SK-N-SH treated with all-trans-retinoic acid at 6 μM for 48 hours (cell line): Measurements from ENCODE around the gene TREML4.

ENCODE experiments used
- ATAC-seq: fragments of 200-7000 bp; cut with Tn5 transposase; 3 replicates; pipeline ENCODE4 v1.9.1; 2020; ENCODE audit warnings: mild to moderate bottlenecking, moderate library complexity
- ARNTL ChIP-seq: fragments of 450-650 bp; formaldehyde crosslinking; IDR thresholded peaks from 2 replicates; pipeline ENCODE4 v1.5.0; 2020; ENCODE audit warnings: low read depth, mild to moderate bottlenecking, moderate library complexity, borderline replicate concordance
- BACH2 ChIP-seq: fragments of 250-450 bp; sonication (Bioruptor Pico); IDR thresholded peaks from 2 replicates; pipeline ENCODE4 v1.9.0; 2021; ENCODE audit warnings: mild to moderate bottlenecking, borderline replicate concordance
- CSDC2 ChIP-seq: fragments of 250-450 bp; sonication (Bioruptor Pico); IDR thresholded peaks from 2 replicates; pipeline ENCODE4 v1.5.0; 2020; ENCODE audit warnings: mild to moderate bottlenecking, moderate library complexity
- ESRRG ChIP-seq: fragments of 250-450 bp; sonication (Bioruptor Pico); IDR thresholded peaks from 2 replicates; pipeline ENCODE4 v1.6.1; 2021; ENCODE audit warnings: mild to moderate bottlenecking
- ISL1 ChIP-seq: fragments of 250-450 bp; sonication (Bioruptor Pico); IDR thresholded peaks from 2 replicates; pipeline ENCODE4 v2.1.2; 2022; ENCODE audit warnings: mild to moderate bottlenecking, moderate library complexity
- OSR1 ChIP-seq: fragments of 250-450 bp; sonication (Bioruptor Pico); IDR thresholded peaks from 2 replicates; pipeline ENCODE4 v1.8.0; 2022; ENCODE audit warnings: moderate library complexity, mild to moderate bottlenecking, inconsistent platforms
- PPARA ChIP-seq: fragments of 250-450 bp; sonication (Bioruptor Pico); IDR thresholded peaks from 2 replicates; pipeline ENCODE4 v1.5.0; 2020; ENCODE audit warnings: mild to moderate bottlenecking, borderline replicate concordance
- RARB ChIP-seq: fragments of 250-450 bp; sonication (Bioruptor Pico); IDR thresholded peaks from 2 replicates; pipeline ENCODE4 v1.8.0; 2021; ENCODE audit warnings: mild to moderate bottlenecking, moderate library complexity
- SNAI2 ChIP-seq: fragments of 250-450 bp; sonication (Bioruptor Pico); IDR thresholded peaks from 2 replicates; pipeline ENCODE4 v1.5.0; 2020; ENCODE audit warnings: mild to moderate bottlenecking, moderate library complexity
- TCF4 ChIP-seq: fragments of 250-450 bp; sonication (Bioruptor Pico); IDR thresholded peaks from 2 replicates; pipeline ENCODE4 v1.8.0; 2021; ENCODE audit warnings: mild to moderate bottlenecking, moderate library complexity, borderline replicate concordance
- TOX ChIP-seq: fragments of 250-450 bp; sonication (Bioruptor Pico); IDR thresholded peaks from 2 replicates; pipeline ENCODE4 v1.8.0; 2021; ENCODE audit warnings: mild to moderate bottlenecking, moderate library complexity, borderline replicate concordance
- ZC3H10 ChIP-seq: fragments of 250-450 bp; sonication (Bioruptor Pico); IDR thresholded peaks from 2 replicates; pipeline ENCODE4 v1.5.1; 2021; ENCODE audit warnings: mild to moderate bottlenecking, moderate library complexity
- ZFP30 ChIP-seq: fragments of 450-650 bp; formaldehyde crosslinking; IDR thresholded peaks from 2 replicates; pipeline ENCODE4 v1.5.0; 2022; ENCODE audit warnings: mild to moderate bottlenecking, moderate library complexity
- ZNF565 ChIP-seq: fragments of 450-650 bp; formaldehyde crosslinking; conservative IDR thresholded peaks from 2 replicates; pipeline ENCODE4 v1.5.0; 2020; ENCODE audit warnings: low read depth, mild to moderate bottlenecking, moderate library complexity
- ZNF70 ChIP-seq: fragments of 450-650 bp; formaldehyde crosslinking; IDR thresholded peaks from 2 replicates; pipeline ENCODE4 v1.5.0; 2020; ENCODE audit warnings: mild to moderate bottlenecking, moderate library complexity
- ZNF8 ChIP-seq: fragments of 450-650 bp; formaldehyde crosslinking; IDR thresholded peaks from 2 replicates; pipeline ENCODE4 v1.5.0; 2020; ENCODE audit warnings: mild to moderate bottlenecking, moderate library complexity
- TF ChIP-seq, protein P1 (sequence below): fragments of 250-450 bp; sonication (Bioruptor Pico); IDR thresholded peaks from 2 replicates; pipeline ENCODE4 v1.5.0; 2020; ENCODE audit warnings: mild to moderate bottlenecking, moderate library complexity
- TF ChIP-seq, protein P2 (sequence below): fragments of 250-450 bp; sonication (Bioruptor Pico); IDR thresholded peaks from 2 replicates; pipeline ENCODE4 v1.5.1; 2021; ENCODE audit warnings: mild to moderate bottlenecking, moderate library complexity
- TF ChIP-seq, protein P3 (sequence below): fragments of 250-450 bp; sonication (Bioruptor Pico); IDR thresholded peaks from 2 replicates; pipeline ENCODE4 v1.8.0; 2020; ENCODE audit warnings: mild to moderate bottlenecking, moderate library complexity, borderline replicate concordance

The TREML4 gene

DNA sequence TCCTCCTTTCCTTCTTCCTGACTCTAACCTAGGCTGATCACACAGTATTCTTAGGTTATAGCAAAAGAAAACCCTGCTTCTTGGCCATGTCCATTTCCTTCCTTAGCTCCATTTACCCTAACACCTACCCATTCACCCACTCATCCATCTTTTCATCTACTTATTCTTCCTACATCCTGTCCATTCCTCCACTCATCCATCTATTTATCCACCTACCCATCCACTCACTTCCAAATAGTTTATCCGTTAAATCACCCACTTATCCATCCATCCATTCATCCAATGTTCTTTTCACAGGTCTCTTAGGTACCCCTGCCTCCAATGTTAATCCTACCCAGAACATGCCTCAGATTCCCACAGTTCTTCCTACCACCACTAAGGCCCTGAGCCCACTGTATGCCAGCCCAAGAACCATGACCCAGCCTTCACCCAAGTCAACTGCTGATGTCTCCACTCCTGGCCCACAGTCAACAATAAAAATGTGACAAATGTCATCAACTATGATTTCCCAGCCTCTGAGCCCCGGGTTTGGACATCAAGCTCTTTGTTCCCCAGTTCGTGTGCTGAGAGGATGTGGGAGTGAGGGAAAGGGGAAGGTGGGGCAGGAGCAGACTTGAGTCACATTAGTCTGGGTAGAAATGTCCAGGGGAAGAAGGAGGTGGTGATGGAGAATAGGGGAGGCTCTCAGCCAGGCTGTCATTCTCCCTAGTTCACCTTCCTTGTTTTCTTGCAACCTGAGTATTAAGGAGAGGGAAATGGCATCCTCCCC is 24.4 kb downstream of the TREML4 start (continued):
- TF ChIP-seq, protein P1, sequence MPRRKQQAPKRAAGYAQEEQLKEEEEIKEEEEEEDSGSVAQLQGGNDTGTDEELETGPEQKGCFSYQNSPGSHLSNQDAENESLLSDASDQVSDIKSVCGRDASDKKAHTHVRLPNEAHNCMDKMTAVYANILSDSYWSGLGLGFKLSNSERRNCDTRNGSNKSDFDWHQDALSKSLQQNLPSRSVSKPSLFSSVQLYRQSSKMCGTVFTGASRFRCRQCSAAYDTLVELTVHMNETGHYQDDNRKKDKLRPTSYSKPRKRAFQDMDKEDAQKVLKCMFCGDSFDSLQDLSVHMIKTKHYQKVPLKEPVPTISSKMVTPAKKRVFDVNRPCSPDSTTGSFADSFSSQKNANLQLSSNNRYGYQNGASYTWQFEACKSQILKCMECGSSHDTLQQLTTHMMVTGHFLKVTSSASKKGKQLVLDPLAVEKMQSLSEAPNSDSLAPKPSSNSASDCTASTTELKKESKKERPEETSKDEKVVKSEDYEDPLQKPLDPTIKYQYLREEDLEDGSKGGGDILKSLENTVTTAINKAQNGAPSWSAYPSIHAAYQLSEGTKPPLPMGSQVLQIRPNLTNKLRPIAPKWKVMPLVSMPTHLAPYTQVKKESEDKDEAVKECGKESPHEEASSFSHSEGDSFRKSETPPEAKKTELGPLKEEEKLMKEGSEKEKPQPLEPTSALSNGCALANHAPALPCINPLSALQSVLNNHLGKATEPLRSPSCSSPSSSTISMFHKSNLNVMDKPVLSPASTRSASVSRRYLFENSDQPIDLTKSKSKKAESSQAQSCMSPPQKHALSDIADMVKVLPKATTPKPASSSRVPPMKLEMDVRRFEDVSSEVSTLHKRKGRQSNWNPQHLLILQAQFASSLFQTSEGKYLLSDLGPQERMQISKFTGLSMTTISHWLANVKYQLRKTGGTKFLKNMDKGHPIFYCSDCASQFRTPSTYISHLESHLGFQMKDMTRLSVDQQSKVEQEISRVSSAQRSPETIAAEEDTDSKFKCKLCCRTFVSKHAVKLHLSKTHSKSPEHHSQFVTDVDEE = no peak
- TF ChIP-seq PPARA (CRISPR knock-in tag) = no peak

DNA sequence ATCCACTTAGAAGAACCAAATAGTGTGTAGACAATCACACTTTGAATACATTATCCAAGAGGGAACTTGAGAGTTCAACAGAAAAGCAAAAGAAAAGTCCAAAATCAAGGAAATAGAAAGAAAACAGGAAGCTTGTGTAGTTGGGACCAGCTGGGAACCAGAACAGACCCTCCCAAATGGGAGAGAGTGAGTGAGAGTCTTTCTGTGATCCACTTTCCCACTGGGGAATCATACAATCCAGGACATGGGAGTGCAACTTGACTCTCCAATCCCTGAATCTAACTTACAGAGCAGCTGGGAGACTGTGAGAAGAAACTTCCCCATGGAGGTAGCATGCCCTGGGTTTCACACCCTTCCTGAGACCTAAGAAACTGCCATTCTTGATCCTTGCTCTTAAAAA is 27.0 kb downstream of the TREML4 start:
- TF ChIP-seq, protein P1 = no peak
- TF ChIP-seq ZNF565 (CRISPR knock-in tag) (no peak), ZNF70 (CRISPR knock-in tag) (no peak), OSR1 (CRISPR knock-in tag) (no peak)
- ATAC-seq = no peak

DNA sequence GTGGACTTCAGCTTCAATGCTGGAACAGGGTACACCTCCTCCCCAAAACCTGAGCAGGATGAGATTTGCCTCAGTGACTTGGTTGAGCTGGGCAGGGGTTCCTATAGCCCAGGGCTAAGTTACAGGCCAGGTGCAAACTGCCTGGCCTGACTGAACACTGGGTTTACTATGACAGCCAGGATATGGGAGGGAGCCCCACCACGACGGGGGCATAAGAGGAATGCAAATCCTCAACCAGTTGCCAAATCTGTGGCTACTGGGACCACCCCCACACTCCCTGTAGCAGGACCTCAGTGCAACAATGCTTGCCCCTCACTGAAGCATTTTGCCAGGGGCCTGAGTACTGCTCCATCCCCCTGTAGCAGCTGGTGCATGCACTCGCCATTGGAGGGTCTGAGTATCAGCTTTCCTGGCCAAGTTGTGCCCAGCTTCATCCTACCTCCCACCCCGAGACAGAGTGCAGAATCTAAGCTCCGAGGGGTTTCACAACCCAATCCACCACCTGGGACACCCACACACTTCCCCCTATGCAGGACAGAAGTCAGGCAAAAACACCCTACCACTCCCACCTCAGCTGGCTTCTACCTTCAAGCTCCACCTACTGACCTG is 27.6 kb downstream of the TREML4 start:
- no peak for ATAC-seq
- no peak for TF ChIP-seq TOX
- TF ChIP-seq ZC3H10 = no peak
- TF ChIP-seq ISL1 = no peak
- no peak for TF ChIP-seq ZNF565 (CRISPR knock-in tag)
- no peak for TF ChIP-seq RARB (CRISPR knock-in tag)
- no peak for TF ChIP-seq TCF4
- TF ChIP-seq, protein P1 = no peak
- no peak for TF ChIP-seq OSR1 (CRISPR knock-in tag)
- TF ChIP-seq ARNTL (CRISPR knock-in tag) = no peak
- TF ChIP-seq SNAI2 (CRISPR knock-in tag) = no peak
- no peak for TF ChIP-seq CSDC2 (CRISPR knock-in tag)
- TF ChIP-seq, protein P2, sequence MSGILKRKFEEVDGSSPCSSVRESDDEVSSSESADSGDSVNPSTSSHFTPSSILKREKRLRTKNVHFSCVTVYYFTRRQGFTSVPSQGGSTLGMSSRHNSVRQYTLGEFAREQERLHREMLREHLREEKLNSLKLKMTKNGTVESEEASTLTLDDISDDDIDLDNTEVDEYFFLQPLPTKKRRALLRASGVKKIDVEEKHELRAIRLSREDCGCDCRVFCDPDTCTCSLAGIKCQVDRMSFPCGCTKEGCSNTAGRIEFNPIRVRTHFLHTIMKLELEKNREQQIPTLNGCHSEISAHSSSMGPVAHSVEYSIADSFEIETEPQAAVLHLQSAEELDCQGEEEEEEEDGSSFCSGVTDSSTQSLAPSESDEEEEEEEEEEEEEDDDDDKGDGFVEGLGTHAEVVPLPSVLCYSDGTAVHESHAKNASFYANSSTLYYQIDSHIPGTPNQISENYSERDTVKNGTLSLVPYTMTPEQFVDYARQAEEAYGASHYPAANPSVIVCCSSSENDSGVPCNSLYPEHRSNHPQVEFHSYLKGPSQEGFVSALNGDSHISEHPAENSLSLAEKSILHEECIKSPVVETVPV (CRISPR knock-in tag) = no peak
- no peak for TF ChIP-seq ESRRG (CRISPR knock-in tag)
- TF ChIP-seq PPARA (CRISPR knock-in tag) = no peak
- TF ChIP-seq ZFP30 (CRISPR knock-in tag) = no peak
- no peak for TF ChIP-seq ZNF70 (CRISPR knock-in tag)
- TF ChIP-seq ZNF8 (CRISPR knock-in tag) = no peak
- no peak for TF ChIP-seq BACH2 (CRISPR knock-in tag)
- TF ChIP-seq, protein P3, sequence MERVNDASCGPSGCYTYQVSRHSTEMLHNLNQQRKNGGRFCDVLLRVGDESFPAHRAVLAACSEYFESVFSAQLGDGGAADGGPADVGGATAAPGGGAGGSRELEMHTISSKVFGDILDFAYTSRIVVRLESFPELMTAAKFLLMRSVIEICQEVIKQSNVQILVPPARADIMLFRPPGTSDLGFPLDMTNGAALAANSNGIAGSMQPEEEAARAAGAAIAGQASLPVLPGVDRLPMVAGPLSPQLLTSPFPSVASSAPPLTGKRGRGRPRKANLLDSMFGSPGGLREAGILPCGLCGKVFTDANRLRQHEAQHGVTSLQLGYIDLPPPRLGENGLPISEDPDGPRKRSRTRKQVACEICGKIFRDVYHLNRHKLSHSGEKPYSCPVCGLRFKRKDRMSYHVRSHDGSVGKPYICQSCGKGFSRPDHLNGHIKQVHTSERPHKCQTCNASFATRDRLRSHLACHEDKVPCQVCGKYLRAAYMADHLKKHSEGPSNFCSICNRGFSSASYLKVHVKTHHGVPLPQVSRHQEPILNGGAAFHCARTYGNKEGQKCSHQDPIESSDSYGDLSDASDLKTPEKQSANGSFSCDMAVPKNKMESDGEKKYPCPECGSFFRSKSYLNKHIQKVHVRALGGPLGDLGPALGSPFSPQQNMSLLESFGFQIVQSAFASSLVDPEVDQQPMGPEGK (CRISPR knock-in tag) = no peak
- TF ChIP-seq, all 23 proteins: peak for 0
